AG04449 (cell line): Measurements from ENCODE around the gene ADAMTSL1.

Source experiments
- CTCF ChIA-PET: fragments of 350-600 bp; formaldehyde crosslinking; extraction: SDS; loops from one replicate; lab custom pipeline; 2021; ENCODE audit warnings: antibody characterized with exemption; lab: Yijun Ruan, JAX
- POLR2A ChIA-PET: fragments of 400-600, 350-600 bp; formaldehyde crosslinking; extraction: SDS; loops from one replicate; lab custom pipeline; 2020; ENCODE audit warnings: antibody characterized with exemption, inconsistent platforms; lab: Yijun Ruan, JAX
- DNase-seq: peaks from one replicate; pipeline ENCODE4 v3.0.0-alpha.2; 2010; ENCODE audit warnings: low read depth, low spot score
- H3K4me3 ChIP-seq: 2 replicates; pipeline ENCODE4 v1.5.1; 2011; ENCODE audit warnings: low read depth, mild to moderate bottlenecking, control low read depth, low read length
- CTCF ChIP-seq: IDR thresholded peaks from one replicate; pipeline ENCODE4 v1.5.1; 2011; ENCODE audit warnings: mild to moderate bottlenecking, moderate library complexity, low read length, control low read depth, inconsistent platforms; ENCODE audit not compliant: insufficient read depth; ENCODE audit errors: missing control alignments

Gene ADAMTSL1

GRCh38 chr9:18798508-18799290 is 324.7 kb downstream of the ADAMTSL1 start:
- ChIA-PET CTCF (interaction anchor here (0.9 to 1.4 kb wide), 3 partner anchors 11 to 230 kb away, joined by 3 to 4 read pairs (median 3); no protein-coding TSS in a partner anchor), POLR2A (no interaction called here)
- DNase-seq = no peak
- TF ChIP-seq CTCF = no peak
- no peak overlapping the region for H3K4me3 ChIP-seq

- DNase-seq = no peak
- no peak overlapping the region for H3K4me3 ChIP-seq
- TF ChIP-seq CTCF = no peak
- ChIA-PET POLR2A (no interaction called here), CTCF (interaction anchor here (0.9 to 1.4 kb wide), 3 partner anchors 11 to 229 kb away, joined by 3 to 4 read pairs (median 3); no protein-coding TSS in a partner anchor)
Observed at GRCh38 chr9:18799428-18799827, 325.5 kb downstream of the ADAMTSL1 start.

GRCh38 chr9:18800579-18800978 is 326.6 kb downstream of the ADAMTSL1 start:
- ChIA-PET CTCF (interaction anchor here (1.4 kb wide), 1 partner anchor 10 kb away, joined by 3 read pairs; no protein-coding TSS in a partner anchor), POLR2A (no interaction called here)
- no peak overlapping the region for H3K4me3 ChIP-seq
- DNase-seq = no peak
- no peak for TF ChIP-seq CTCF

- POLR2A ChIA-PET = no interaction called here
- CTCF ChIA-PET = interaction anchor here (1.5 kb wide), 1 partner anchor 223 kb away, joined by 4 read pairs; no protein-coding TSS in a partner anchor
- no peak for DNase-seq
Observed at GRCh38 chr9:18805386-18805785, 331.4 kb downstream of the ADAMTSL1 start.

GRCh38 chr9:18806232-18807080 is 332.5 kb downstream of the ADAMTSL1 start:
- DNase-seq = no peak
- ChIA-PET POLR2A (no interaction called here), CTCF (interaction anchor here (0.7 to 1.9 kb wide), 2 partner anchors 9 to 208 kb away, joined by 3 to 5 read pairs; no protein-coding TSS in a partner anchor)
- no peak overlapping the region for H3K4me3 ChIP-seq
- no peak for TF ChIP-seq CTCF

More at GRCh38 chr9:18805386-18805785, 331.4 kb downstream of the ADAMTSL1 start:
- no peak for TF ChIP-seq CTCF
- no peak overlapping the region for H3K4me3 ChIP-seq

- no peak overlapping the region for H3K4me3 ChIP-seq
- CTCF ChIA-PET = interaction anchor here (0.6 to 1.6 kb wide), 3 partner anchors 9 to 11 kb away, joined by 3 to 4 read pairs (median 3); no protein-coding TSS in a partner anchor
- no peak for TF ChIP-seq CTCF
- no peak for DNase-seq
- POLR2A ChIA-PET = no interaction called here
Observed at GRCh38 chr9:18810581-18810980, 336.6 kb downstream of the ADAMTSL1 start.
